SH-SY5Y (cell line): ENCODE data around the gene MVK.

Source experiments
- GATA2 ChIP-seq: IDR thresholded peaks from 2 replicates; pipeline ENCODE4 v1.6.1; 2011; ENCODE audit warnings: mild to moderate bottlenecking, low read depth, low read length
- GATA3 ChIP-seq: IDR thresholded peaks from 2 replicates; pipeline ENCODE4 v1.6.1; 2011; ENCODE audit warnings: low read depth, mild to moderate bottlenecking, low read length, moderate library complexity

GRCh38 chr12:109631302-109631701 lies 57.7 kb downstream of the MVK start:
- no peak for TF ChIP-seq GATA2
- no peak for TF ChIP-seq GATA3
